MM.1S (cell line): Measurements from ENCODE around the gene GPI.
"Not testable (repeated sequence)": the region's sequence is repeated elsewhere in the genome, so short reads cannot be mapped to it uniquely, and the experiment has no call there.

Source experiments
- CTCF ChIP-seq: fragments of 300-600 bp; sonication (generic); IDR thresholded peaks from 2 replicates; pipeline ENCODE4 v1.5.1; 2016; ENCODE audit warnings: antibody characterized with exemption, low read length, mixed read lengths
- EZH2 ChIP-seq: fragments of 300-600 bp; sonication (generic); optimal IDR thresholded peaks from 2 replicates; pipeline ENCODE3; 2017; ENCODE audit warnings: low read depth, mild to moderate bottlenecking, antibody characterized with exemption, low read length, mixed read lengths
- EZH2phosphoT487 ChIP-seq: fragments of 300-600 bp; sonication (generic); IDR thresholded peaks from 2 replicates; pipeline ENCODE4 v1.6.1; 2018; ENCODE audit warnings: antibody characterized with exemption, low read length

GRCh38 chr19:34331596-34331995, 33.4 kb upstream of the GPI start:
- not testable (repeated sequence) for TF ChIP-seq CTCF, EZH2, EZH2phosphoT487
